ENCODE data around the gene ABCC2. TPM values are rescaled to one million over a fixed set of nuclear protein-coding genes. Genes with fewer than 3 reads are reported as not detected.

The ABCC2 gene
- total and polyA plus RNA-seq, 8 donors, result 0.67 to 1.7 (median 1.1) TPM

DNA sequence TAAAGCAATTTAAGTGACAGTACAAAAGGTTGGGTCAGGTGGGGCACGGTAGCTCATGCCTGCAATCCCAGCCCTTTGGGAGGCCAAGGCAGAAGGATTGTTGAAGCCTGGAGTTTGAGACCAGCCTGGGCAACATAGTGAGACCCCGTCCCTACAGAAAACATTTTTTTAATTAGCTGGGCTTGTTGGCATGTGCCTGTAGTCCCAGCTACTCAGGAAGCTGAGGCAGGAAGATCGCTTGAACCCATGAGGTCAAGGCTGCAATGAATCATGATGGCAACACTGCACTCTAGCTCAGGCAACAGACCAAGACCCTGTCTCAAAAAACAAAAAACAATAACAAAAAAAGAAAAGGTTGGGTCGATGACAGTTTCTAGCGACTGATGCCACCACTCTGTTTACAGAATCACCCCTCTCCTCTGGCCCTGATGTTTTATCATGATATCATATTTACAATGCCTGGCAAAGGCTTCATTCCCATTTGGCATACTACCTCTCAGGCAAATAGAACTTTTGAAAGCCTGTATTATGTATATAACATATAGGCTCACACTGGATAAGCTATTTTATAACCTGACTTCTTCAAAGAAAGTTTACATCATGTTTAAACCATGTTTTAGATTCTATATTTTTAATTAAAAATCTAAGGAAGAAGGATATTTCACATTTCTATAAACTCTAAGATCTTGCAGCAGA is 558 bp upstream of the ABCC2 start:
- Histone ChIP-seq H3K27ac (no peak overlapping the region), H3K27me3 (no peaks in the 10 kb centered on the region), H3K9me3 (no peaks in the 10 kb centered on the region), H3K4me1 (no peaks in the 10 kb centered on the region), H3K36me3 (peaks cover 0 to 2% (median 0%) of the 10 kb centered on the region in 3 donors), H3K4me3 (no peak overlapping the region)
- TF ChIP-seq, protein P1, sequence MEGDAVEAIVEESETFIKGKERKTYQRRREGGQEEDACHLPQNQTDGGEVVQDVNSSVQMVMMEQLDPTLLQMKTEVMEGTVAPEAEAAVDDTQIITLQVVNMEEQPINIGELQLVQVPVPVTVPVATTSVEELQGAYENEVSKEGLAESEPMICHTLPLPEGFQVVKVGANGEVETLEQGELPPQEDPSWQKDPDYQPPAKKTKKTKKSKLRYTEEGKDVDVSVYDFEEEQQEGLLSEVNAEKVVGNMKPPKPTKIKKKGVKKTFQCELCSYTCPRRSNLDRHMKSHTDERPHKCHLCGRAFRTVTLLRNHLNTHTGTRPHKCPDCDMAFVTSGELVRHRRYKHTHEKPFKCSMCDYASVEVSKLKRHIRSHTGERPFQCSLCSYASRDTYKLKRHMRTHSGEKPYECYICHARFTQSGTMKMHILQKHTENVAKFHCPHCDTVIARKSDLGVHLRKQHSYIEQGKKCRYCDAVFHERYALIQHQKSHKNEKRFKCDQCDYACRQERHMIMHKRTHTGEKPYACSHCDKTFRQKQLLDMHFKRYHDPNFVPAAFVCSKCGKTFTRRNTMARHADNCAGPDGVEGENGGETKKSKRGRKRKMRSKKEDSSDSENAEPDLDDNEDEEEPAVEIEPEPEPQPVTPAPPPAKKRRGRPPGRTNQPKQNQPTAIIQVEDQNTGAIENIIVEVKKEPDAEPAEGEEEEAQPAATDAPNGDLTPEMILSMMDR (IDR thresholded peaks at IDR 0.05), result no peak
- WGBS, 2 donors, result 82 to 86% methylated on average over 5 of the region's 5 CpGs
- intact Hi-C loops (cut with DNase I), result no loop called here
- no peak for FAIRE-seq
- no peak for ATAC-seq
- DNase-seq, result no peak

- no peak overlapping the region for H3K27ac ChIP-seq
- TF ChIP-seq, protein P1 (IDR thresholded peaks at IDR 0.05), result no peak
- FAIRE-seq, result no peak
- no peaks in the 10 kb centered on the region for H3K36me3 ChIP-seq
- 76 to 83% methylated on average over 7 of the region's 7 CpGs for WGBS, 2 donors
- no peaks in the 10 kb centered on the region for H3K9me3 ChIP-seq
- H3K4me3 ChIP-seq, result no peak overlapping the region
- intact Hi-C loops (cut with DNase I), result no loop called here
- ATAC-seq, result no peak
- no peaks in the 10 kb centered on the region for H3K4me1 ChIP-seq
- H3K27me3 ChIP-seq, result no peaks in the 10 kb centered on the region
- DNase-seq, result no peak
These were observed 1.7 kb downstream of the ABCC2 start for GRCh38 chr10:99784016-99784726.

GRCh38 chr10:99784727-99785441 is 2.4 kb downstream of the ABCC2 start:
- Histone ChIP-seq H3K27ac (no peak overlapping the region), H3K4me1 (no peaks in the 10 kb centered on the region), H3K27me3 (no peaks in the 10 kb centered on the region), H3K36me3 (no peaks in the 10 kb centered on the region), H3K9me3 (no peaks in the 10 kb centered on the region), H3K4me3 (no peak overlapping the region)
- TF ChIP-seq, protein P1 (IDR thresholded peaks at IDR 0.05), result no peak
- ATAC-seq (no peak), DNase-seq (no peak), FAIRE-seq (no peak)
- 84 to 86% methylated on average over 6 of the region's 6 CpGs for WGBS, 2 donors
- intact Hi-C loops (cut with DNase I), result no loop called here

- Histone ChIP-seq H3K27ac (no peak overlapping the region), H3K27me3 (no peaks in the 10 kb centered on the region), H3K9me3 (no peaks in the 10 kb centered on the region), H3K36me3 (no peaks in the 10 kb centered on the region), H3K4me3 (no peak overlapping the region), H3K4me1 (no peaks in the 10 kb centered on the region)
- intact Hi-C loops (cut with DNase I), result no loop called here
- 93 to 94% methylated on average over 6 of the region's 6 CpGs for WGBS, 2 donors
- no peak for DNase-seq
- no peak for ATAC-seq
- no peak for FAIRE-seq
- TF ChIP-seq, protein P1 (IDR thresholded peaks at IDR 0.05), result no peak
These were observed 3.2 kb downstream of the ABCC2 start for GRCh38 chr10:99785646-99786045.
